ENCODE measurements around the gene C4orf17.

DNA sequence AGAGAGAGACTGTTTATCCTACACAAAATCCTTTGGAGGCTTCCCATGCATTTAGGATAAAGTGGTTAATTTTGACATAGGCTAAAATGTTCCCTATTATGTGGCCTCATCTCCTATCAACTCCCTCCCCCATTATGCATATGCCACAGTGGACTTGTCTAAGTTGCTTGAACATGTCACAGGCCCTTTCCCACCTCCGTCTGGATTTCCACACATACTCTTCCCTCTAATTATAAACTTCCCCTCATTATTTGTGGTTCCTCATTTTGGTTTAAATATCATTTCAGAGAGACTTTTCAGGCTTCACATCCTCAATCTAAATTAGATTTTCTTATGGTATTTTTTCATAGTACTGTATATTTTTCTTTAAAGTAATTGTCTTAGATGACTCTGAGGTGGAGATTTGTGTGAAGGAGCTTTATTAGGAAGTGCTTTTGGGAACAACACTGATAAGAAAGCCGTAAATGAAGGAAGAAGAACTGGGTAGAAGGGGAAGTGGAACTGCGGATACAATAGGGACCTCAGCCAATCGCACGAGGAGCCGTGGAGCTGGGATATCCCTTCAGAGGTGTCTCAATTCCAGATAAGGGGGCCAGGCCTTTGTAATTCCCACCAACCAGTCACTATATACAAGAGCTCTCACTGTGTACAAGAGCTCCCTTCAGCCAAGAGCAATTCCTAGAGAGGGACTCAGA is 7.9 kb downstream of the C4orf17 start:
- TF ChIP-seq, protein P1, sequence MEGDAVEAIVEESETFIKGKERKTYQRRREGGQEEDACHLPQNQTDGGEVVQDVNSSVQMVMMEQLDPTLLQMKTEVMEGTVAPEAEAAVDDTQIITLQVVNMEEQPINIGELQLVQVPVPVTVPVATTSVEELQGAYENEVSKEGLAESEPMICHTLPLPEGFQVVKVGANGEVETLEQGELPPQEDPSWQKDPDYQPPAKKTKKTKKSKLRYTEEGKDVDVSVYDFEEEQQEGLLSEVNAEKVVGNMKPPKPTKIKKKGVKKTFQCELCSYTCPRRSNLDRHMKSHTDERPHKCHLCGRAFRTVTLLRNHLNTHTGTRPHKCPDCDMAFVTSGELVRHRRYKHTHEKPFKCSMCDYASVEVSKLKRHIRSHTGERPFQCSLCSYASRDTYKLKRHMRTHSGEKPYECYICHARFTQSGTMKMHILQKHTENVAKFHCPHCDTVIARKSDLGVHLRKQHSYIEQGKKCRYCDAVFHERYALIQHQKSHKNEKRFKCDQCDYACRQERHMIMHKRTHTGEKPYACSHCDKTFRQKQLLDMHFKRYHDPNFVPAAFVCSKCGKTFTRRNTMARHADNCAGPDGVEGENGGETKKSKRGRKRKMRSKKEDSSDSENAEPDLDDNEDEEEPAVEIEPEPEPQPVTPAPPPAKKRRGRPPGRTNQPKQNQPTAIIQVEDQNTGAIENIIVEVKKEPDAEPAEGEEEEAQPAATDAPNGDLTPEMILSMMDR (IDR thresholded peaks at IDR 0.05 in 4 of 5, conservative IDR thresholded peaks at IDR 0.05 in 1 of 5): no peak
- no peak for TF ChIP-seq POLR2A (IDR thresholded peaks at IDR 0.05)
